GM19025 (cell line): ENCODE results near the gene WDR91.
"Not testable (repeated sequence)": the region's sequence is repeated elsewhere in the genome, so short reads cannot be mapped to it uniquely, and the experiment has no call there.

Experiments
- ATAC-seq: cut with Tn5 transposase; IDR thresholded peaks from one replicate; pipeline ENCODE4 v1.9.1; 2021; ENCODE audit warnings: mild to moderate bottlenecking, low read depth, moderate library complexity; ENCODE audit not compliant: unreplicated experiment

Gene WDR91

GRCh38 chr7:135234095-135234494 is 22.8 kb upstream of the WDR91 start:
- not testable (repeated sequence) for ATAC-seq

GRCh38 chr7:135233570-135233969 is 22.2 kb upstream of the WDR91 start, which contains the start of gene STRA8:
Gene STRA8, plus strand, starts transcription at chr7:135233838. Its CDS starts 6,687 bp downstream, at chr7:135240525.
- ATAC-seq = no peak

- ATAC-seq = no peak
These were observed 21.4 kb upstream of the WDR91 start for GRCh38 chr7:135232720-135233119.

- no peak for ATAC-seq
These were observed 20.8 kb upstream of the WDR91 start for GRCh38 chr7:135232087-135232486.

GRCh38 chr7:135231686-135232085 is 20.4 kb upstream of the WDR91 start:
- no peak for ATAC-seq

GRCh38 chr7:135224027-135224426 is 12.7 kb upstream of the WDR91 start:
- no peak for ATAC-seq

GRCh38 chr7:135217645-135218509 is 6.6 kb upstream of the WDR91 start:
- ATAC-seq = no peak

GRCh38 chr7:135215698-135216097 is 4.4 kb upstream of the WDR91 start:
- no peak for ATAC-seq

- ATAC-seq = no peak
These were observed 3.9 kb upstream of the WDR91 start for GRCh38 chr7:135215180-135215579.

GRCh38 chr7:135213831-135214230 is 2.5 kb upstream of the WDR91 start:
- ATAC-seq = no peak

- not testable (repeated sequence) for ATAC-seq
These were observed 790 bp upstream of the WDR91 start for GRCh38 chr7:135211946-135212685.

- ATAC-seq = no peak
These were observed 493 bp downstream of the WDR91 start for GRCh38 chr7:135210888-135211178.

- ATAC-seq = no peak
These were observed 2.0 kb downstream of the WDR91 start for GRCh38 chr7:135209225-135209834.

- no peak for ATAC-seq
These were observed 3.1 kb downstream of the WDR91 start for GRCh38 chr7:135208102-135208793.

- ATAC-seq = no peak
These were observed 3.8 kb downstream of the WDR91 start for GRCh38 chr7:135207406-135208101.

- no peak for ATAC-seq
These were observed 4.4 kb downstream of the WDR91 start for GRCh38 chr7:135206941-135207391.

GRCh38 chr7:135205850-135206249 is 5.5 kb downstream of the WDR91 start:
- ATAC-seq = no peak

- ATAC-seq = no peak
These were observed 6.5 kb downstream of the WDR91 start for GRCh38 chr7:135204876-135205275.

- ATAC-seq = no peak
These were observed 7.0 kb downstream of the WDR91 start for GRCh38 chr7:135204341-135204749.

GRCh38 chr7:135201350-135201749 is 10.0 kb downstream of the WDR91 start:
- ATAC-seq = no peak
